Measurements from ENCODE around the gene PABPN1.

Gene PABPN1

GRCh38 chr14:23327947-23328744 is 6.9 kb downstream of the PABPN1 start:
- ATAC-seq: peak; percentile 91
- no peak for TF ChIP-seq PATZ1 (CRISPR knock-in tag; IDR thresholded peaks at IDR 0.05; ENCODE audit: borderline replicate concordance)
- TF ChIP-seq ARNTL (CRISPR knock-in tag; IDR thresholded peaks at IDR 0.05; ENCODE audit: borderline replicate concordance, low read depth): no peak
- TF ChIP-seq ZC3H10 (CRISPR knock-in tag; IDR thresholded peaks at IDR 0.05): no peak
- TF ChIP-seq OSR1 (CRISPR knock-in tag; IDR thresholded peaks at IDR 0.05): no peak
- no peak for TF ChIP-seq POU6F1 (CRISPR knock-in tag; IDR thresholded peaks at IDR 0.05; ENCODE audit: borderline replicate concordance, low read depth)
- no peak for TF ChIP-seq ZNF70 (CRISPR knock-in tag; IDR thresholded peaks at IDR 0.05)
- TF ChIP-seq CSRNP3 (CRISPR knock-in tag; IDR thresholded peaks at IDR 0.05): no peak

GRCh38 chr14:23335623-23336022 is 14.4 kb downstream of the PABPN1 start:
- TF ChIP-seq CSRNP3 (CRISPR knock-in tag; IDR thresholded peaks at IDR 0.05): no peak
- TF ChIP-seq ZFP30 (CRISPR knock-in tag; IDR thresholded peaks at IDR 0.05): no peak
- TF ChIP-seq CSDC2 (CRISPR knock-in tag; IDR thresholded peaks at IDR 0.05): no peak
- no peak for TF ChIP-seq ZC3H10 (CRISPR knock-in tag; IDR thresholded peaks at IDR 0.05)
- TF ChIP-seq TSHZ2 (CRISPR knock-in tag; IDR thresholded peaks at IDR 0.05): no peak
- no peak for TF ChIP-seq TOX (CRISPR knock-in tag; IDR thresholded peaks at IDR 0.05; ENCODE audit: borderline replicate concordance)
- no peak for TF ChIP-seq ARNTL (CRISPR knock-in tag; IDR thresholded peaks at IDR 0.05; ENCODE audit: borderline replicate concordance, low read depth)
- no peak for TF ChIP-seq TCF4 (CRISPR knock-in tag; IDR thresholded peaks at IDR 0.05; ENCODE audit: borderline replicate concordance)
- no peak for TF ChIP-seq ESRRG (CRISPR knock-in tag; IDR thresholded peaks at IDR 0.05)
- no peak for ATAC-seq

GRCh38 chr14:23339506-23340268 is 18.4 kb downstream of the PABPN1 start:
- no peak for TF ChIP-seq ZNF8 (CRISPR knock-in tag; IDR thresholded peaks at IDR 0.05)
- ATAC-seq: no peak

GRCh38 chr14:23344481-23344880 is 23.2 kb downstream of the PABPN1 start:
- ATAC-seq: no peak
- TF ChIP-seq TCF4 (CRISPR knock-in tag; IDR thresholded peaks at IDR 0.05; ENCODE audit: borderline replicate concordance) (no peak), CREB5 (CRISPR knock-in tag; IDR thresholded peaks at IDR 0.05; ENCODE audit: low read depth) (no peak), ZNF8 (CRISPR knock-in tag; IDR thresholded peaks at IDR 0.05) (no peak), CSDC2 (CRISPR knock-in tag; IDR thresholded peaks at IDR 0.05) (no peak), TSHZ2 (CRISPR knock-in tag; IDR thresholded peaks at IDR 0.05) (no peak), ZFP3 (CRISPR knock-in tag; IDR thresholded peaks at IDR 0.05) (no peak), CSRNP3 (CRISPR knock-in tag; IDR thresholded peaks at IDR 0.05) (no peak), GLIS3 (CRISPR knock-in tag; IDR thresholded peaks at IDR 0.05) (no peak)
